Hepatocyte (in vitro differentiated cells): Measurements from ENCODE around the gene FBXO47.

ENCODE experiments used
- CTCF ChIP-seq: fragments of 200-600 bp; sonication (generic); IDR thresholded peaks from 2 replicates; pipeline ENCODE4 v1.5.1; 2016; ENCODE audit warnings: antibody characterized with exemption, mild to moderate bottlenecking; ENCODE audit not compliant: poor library complexity
- EZH2 ChIP-seq: fragments of 200-600 bp; sonication (generic); IDR thresholded peaks from 2 replicates; pipeline ENCODE4 v1.6.1; 2016; ENCODE audit warnings: antibody characterized with exemption, mild to moderate bottlenecking, borderline replicate concordance

GRCh38 chr17:38947189-38947588 lies 20.0 kb downstream of the FBXO47 start:
- TF ChIP-seq CTCF (no peak), EZH2 (no peak)
